Measurements from ENCODE around the gene NOS3. TPM values are rescaled to one million over a fixed set of nuclear protein-coding genes. Genes with fewer than 3 reads are reported as not detected.

NOS3 gene
- total RNA-seq, 6 donors from 2014 or later: 3.1 to 95.3 (median 16.2) TPM

DNA sequence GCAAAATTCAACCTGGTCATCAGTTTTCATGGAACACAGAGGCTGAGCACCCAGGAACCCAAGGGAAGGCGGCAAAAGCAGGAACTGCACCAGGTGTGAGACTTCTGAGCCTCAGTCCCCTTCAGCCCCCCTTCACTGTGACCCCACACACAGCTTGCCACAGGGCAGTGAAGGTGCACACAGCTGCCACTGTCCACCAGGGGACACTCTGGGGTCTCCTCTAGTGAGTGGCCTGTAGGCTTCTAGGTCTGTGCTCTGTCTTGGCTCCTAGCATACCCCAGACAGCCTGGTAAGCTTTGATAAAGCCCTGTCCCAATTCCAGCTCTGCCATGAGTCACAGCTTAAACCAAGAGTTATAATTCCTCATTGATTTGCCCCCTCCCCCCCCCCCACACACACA lies 24.8 kb upstream of the NOS3 start:
- no peaks in the 10 kb centered on the region for H3K9me3 ChIP-seq
- no peak overlapping the region for H3K4me3 ChIP-seq
- TF ChIP-seq POLR2A (IDR thresholded peaks at IDR 0.05) (no peak), EP300 (IDR thresholded peaks at IDR 0.05) (no peak), POLR2AphosphoS5 (IDR thresholded peaks at IDR 0.05) (no peak)
- TF ChIP-seq, protein P1, sequence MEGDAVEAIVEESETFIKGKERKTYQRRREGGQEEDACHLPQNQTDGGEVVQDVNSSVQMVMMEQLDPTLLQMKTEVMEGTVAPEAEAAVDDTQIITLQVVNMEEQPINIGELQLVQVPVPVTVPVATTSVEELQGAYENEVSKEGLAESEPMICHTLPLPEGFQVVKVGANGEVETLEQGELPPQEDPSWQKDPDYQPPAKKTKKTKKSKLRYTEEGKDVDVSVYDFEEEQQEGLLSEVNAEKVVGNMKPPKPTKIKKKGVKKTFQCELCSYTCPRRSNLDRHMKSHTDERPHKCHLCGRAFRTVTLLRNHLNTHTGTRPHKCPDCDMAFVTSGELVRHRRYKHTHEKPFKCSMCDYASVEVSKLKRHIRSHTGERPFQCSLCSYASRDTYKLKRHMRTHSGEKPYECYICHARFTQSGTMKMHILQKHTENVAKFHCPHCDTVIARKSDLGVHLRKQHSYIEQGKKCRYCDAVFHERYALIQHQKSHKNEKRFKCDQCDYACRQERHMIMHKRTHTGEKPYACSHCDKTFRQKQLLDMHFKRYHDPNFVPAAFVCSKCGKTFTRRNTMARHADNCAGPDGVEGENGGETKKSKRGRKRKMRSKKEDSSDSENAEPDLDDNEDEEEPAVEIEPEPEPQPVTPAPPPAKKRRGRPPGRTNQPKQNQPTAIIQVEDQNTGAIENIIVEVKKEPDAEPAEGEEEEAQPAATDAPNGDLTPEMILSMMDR (IDR thresholded peaks at IDR 0.05): no peak
- DNase-seq (no peak), ATAC-seq (ENCODE audit: low FRiP score in 2 of 2) (no peak)
- peaks cover 21 to 37% (median 27%) of the 10 kb centered on the region in 4 donors for H3K4me1 ChIP-seq
- peaks cover 0 to under 1% (median 0%) of the 10 kb centered on the region in 4 donors for H3K27me3 ChIP-seq
- WGBS, 2 donors: 93 to 100% methylated on average over 1 of the region's 1 CpG
- H3K36me3 ChIP-seq: no peaks in the 10 kb centered on the region
- no peak overlapping the region for H3K27ac ChIP-seq

DNA sequence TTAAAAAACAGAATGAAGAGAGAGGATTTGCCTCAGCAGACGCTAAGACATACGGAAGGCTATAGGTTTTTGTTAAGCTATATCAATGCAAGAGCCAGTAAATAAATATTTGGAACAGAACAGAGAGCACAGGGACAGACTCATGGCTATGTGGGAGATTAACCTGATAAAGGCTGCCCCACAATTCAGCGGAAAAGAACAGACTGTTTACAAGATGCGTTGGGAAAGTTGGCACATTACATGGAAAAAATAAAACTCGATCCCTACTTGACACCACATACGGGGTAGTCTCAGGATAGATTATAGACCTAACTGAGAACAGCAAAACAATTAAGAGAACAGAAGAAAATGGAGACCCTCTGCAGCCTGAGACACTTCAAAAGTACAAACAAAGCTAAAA lies 23.5 kb upstream of the NOS3 start:
- Histone ChIP-seq H3K9me3 (no peaks in the 10 kb centered on the region), H3K4me3 (no peak overlapping the region), H3K4me1 (peaks cover 25 to 31% (median 29%) of the 10 kb centered on the region in 4 donors), H3K27me3 (no peaks in the 10 kb centered on the region), H3K27ac (no peak overlapping the region), H3K36me3 (no peaks in the 10 kb centered on the region)
- DNase-seq: no peak
- no peak for TF ChIP-seq POLR2AphosphoS5 (IDR thresholded peaks at IDR 0.05)
- TF ChIP-seq POLR2A (IDR thresholded peaks at IDR 0.05): no peak
- TF ChIP-seq EP300 (IDR thresholded peaks at IDR 0.05): no peak
- TF ChIP-seq, protein P1 (IDR thresholded peaks at IDR 0.05): no peak
- no peak for ATAC-seq (ENCODE audit: low FRiP score in 2 of 2)
- 49 to 54% methylated on average over 6 of the region's 6 CpGs for WGBS, 2 donors

DNA sequence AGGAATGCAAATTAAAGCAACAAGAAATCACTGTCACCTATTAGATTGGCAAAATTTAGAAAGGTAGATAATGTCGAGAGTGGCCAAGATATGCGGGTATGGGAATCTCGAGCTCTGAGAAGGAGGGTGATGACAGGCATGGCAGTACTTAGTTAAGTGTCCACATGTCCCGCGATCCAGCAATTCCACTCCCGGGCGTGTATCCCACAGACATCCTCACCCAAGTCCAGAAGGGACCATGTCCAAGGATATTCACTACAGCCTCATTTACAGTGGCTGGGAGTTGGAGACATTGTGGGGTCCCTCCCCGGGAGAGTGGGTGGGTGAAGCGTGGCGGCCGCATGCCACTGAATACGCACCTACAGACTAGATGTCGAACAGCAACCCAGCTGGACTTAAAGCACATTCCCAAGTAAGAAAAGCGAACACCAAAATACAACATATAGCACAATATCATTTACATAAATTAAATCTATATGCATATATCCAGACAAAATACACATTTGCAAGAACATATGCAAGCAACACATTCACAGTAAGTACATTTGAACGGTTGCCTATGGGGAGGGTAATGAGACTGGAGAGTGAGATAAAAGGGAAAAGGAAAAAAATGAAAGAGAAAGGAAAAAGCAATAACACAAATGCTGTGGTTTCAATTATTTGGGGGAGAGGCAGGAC lies 22.6 kb upstream of the NOS3 start:
- peaks cover 21 to 30% (median 28%) of the 10 kb centered on the region in 4 donors for H3K4me1 ChIP-seq
- H3K9me3 ChIP-seq: no peaks in the 10 kb centered on the region
- no peaks in the 10 kb centered on the region for H3K27me3 ChIP-seq
- no peak overlapping the region for H3K4me3 ChIP-seq
- no peaks in the 10 kb centered on the region for H3K36me3 ChIP-seq
- DNase-seq: no peak
- 66 to 77% methylated on average over 15 of the region's 15 CpGs for WGBS, 2 donors
- ATAC-seq (ENCODE audit: low FRiP score in 2 of 2): no peak
- no peak overlapping the region for H3K27ac ChIP-seq
- TF ChIP-seq POLR2A (IDR thresholded peaks at IDR 0.05): no peak
- TF ChIP-seq, protein P1 (IDR thresholded peaks at IDR 0.05): no peak
- TF ChIP-seq EP300 (IDR thresholded peaks at IDR 0.05): no peak
- TF ChIP-seq POLR2AphosphoS5 (IDR thresholded peaks at IDR 0.05): no peak

DNA sequence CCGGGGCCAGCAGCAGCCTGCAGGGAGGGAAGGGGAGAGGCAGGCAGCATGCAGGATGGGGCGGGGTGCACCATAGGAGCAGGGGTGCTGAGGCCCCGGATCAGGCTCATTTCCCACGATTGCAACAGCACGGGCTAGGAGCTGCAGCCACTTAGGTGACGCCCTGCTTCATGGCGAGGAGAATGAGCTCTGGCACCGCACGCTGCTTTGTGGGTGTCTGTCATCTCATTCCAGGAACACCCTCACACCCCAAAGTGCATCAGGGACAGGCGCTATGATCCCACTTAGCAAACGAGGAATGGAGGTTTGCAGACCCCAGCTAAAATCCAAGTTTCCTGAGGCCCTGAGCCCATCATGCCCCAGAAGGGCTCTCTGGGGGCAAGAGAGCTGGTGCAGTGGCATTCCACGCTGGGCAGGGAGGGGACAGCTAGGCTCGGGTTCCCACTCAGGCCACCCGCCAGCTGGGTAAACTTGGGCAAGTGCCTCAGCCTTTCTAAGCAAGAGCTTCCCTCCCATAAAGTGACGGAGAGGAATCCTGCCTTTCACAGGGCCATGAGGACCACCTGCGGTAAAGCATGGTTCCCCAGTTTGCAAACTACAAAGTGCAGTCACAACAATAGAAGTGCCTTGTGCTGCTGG lies 22.0 kb upstream of the NOS3 start:
- Histone ChIP-seq H3K9me3 (no peaks in the 10 kb centered on the region), H3K27me3 (peaks cover 0 to 5% (median 0%) of the 10 kb centered on the region in 4 donors), H3K4me1 (peaks cover 23 to 32% (median 30%) of the 10 kb centered on the region in 4 donors), H3K4me3 (no peak overlapping the region), H3K36me3 (no peaks in the 10 kb centered on the region), H3K27ac (no peak overlapping the region)
- TF ChIP-seq POLR2A (IDR thresholded peaks at IDR 0.05) (no peak), EP300 (IDR thresholded peaks at IDR 0.05) (no peak), POLR2AphosphoS5 (IDR thresholded peaks at IDR 0.05) (no peak)
- TF ChIP-seq, protein P1 (IDR thresholded peaks at IDR 0.05): no peak
- DNase-seq (no peak), ATAC-seq (ENCODE audit: low FRiP score in 2 of 2) (peak in 1 of 2 donors; percentile 30)
- WGBS, 2 donors: 29 to 33% methylated on average over 6 to 14 of the region's 16 CpGs
